ENCODE data around the gene RASSF3.
"Not testable (repeated sequence)": the region's sequence is repeated elsewhere in the genome, so short reads cannot be mapped to it uniquely, and the experiment has no call there.

The RASSF3 gene

GRCh38 chr12:64688715-64689114, 78.4 kb downstream of the RASSF3 start:
- Histone ChIP-seq H3K4me3 (ENCODE audit: low read depth in 1 of 2, low read length in 2 of 2) (no peak overlapping the region), H3K9me3 (ENCODE audit: control insufficient read depth in 1 of 2, low read length in 2 of 2) (no peaks in the 10 kb centered on the region), H3K36me3 (ENCODE audit: control insufficient read depth in 1 of 2, insufficient read depth in 2 of 2, low read length in 2 of 2) (peaks cover 0 to 31% of the 10 kb centered on the region in 2 donors), H3K27me3 (ENCODE audit: control insufficient read depth in 1 of 2, insufficient read depth in 2 of 2, low read length in 2 of 2) (no peaks in the 10 kb centered on the region), H3K9ac (ENCODE audit: low read depth in 1 of 2, low read length in 2 of 2) (no peak overlapping the region), H3K4me1 (ENCODE audit: control insufficient read depth in 1 of 2, insufficient read depth in 2 of 2, low read length in 2 of 2) (peaks cover 0 to 5% of the 10 kb centered on the region in 2 donors), H3K27ac (ENCODE audit: low read depth, low read length) (no peak overlapping the region)

GRCh38 chr12:64690236-64690635, 79.9 kb downstream of the RASSF3 start:
- not testable (repeated sequence) for H3K4me3 ChIP-seq (ENCODE audit: low read depth in 1 of 2, low read length in 2 of 2); H3K27me3 ChIP-seq (ENCODE audit: control insufficient read depth in 1 of 2, insufficient read depth in 2 of 2, low read length in 2 of 2); H3K27ac ChIP-seq (ENCODE audit: low read depth, low read length); H3K9ac ChIP-seq (ENCODE audit: low read depth in 1 of 2, low read length in 2 of 2); H3K4me1 ChIP-seq (ENCODE audit: control insufficient read depth in 1 of 2, insufficient read depth in 2 of 2, low read length in 2 of 2); H3K9me3 ChIP-seq (ENCODE audit: control insufficient read depth in 1 of 2, low read length in 2 of 2)
- peaks cover 1 to 42% of the 10 kb centered on the region in 2 donors for H3K36me3 ChIP-seq (ENCODE audit: control insufficient read depth in 1 of 2, insufficient read depth in 2 of 2, low read length in 2 of 2)

- H3K36me3 ChIP-seq (ENCODE audit: control insufficient read depth in 1 of 2, insufficient read depth in 2 of 2, low read length in 2 of 2) = peaks cover 7 to 42% of the 10 kb centered on the region in 2 donors
- no peak overlapping the region for H3K4me3 ChIP-seq (ENCODE audit: low read depth in 1 of 2, low read length in 2 of 2)
- no peak overlapping the region for H3K9ac ChIP-seq (ENCODE audit: low read depth in 1 of 2, low read length in 2 of 2)
- H3K9me3 ChIP-seq (ENCODE audit: control insufficient read depth in 1 of 2, low read length in 2 of 2) = no peaks in the 10 kb centered on the region
- peaks cover 0 to 7% of the 10 kb centered on the region in 2 donors for H3K4me1 ChIP-seq (ENCODE audit: control insufficient read depth in 1 of 2, insufficient read depth in 2 of 2, low read length in 2 of 2)
- no peak overlapping the region for H3K27ac ChIP-seq (ENCODE audit: low read depth, low read length)
- H3K27me3 ChIP-seq (ENCODE audit: control insufficient read depth in 1 of 2, insufficient read depth in 2 of 2, low read length in 2 of 2) = no peaks in the 10 kb centered on the region
Observed at GRCh38 chr12:64691227-64691794, 81.0 kb downstream of the RASSF3 start.

DNA sequence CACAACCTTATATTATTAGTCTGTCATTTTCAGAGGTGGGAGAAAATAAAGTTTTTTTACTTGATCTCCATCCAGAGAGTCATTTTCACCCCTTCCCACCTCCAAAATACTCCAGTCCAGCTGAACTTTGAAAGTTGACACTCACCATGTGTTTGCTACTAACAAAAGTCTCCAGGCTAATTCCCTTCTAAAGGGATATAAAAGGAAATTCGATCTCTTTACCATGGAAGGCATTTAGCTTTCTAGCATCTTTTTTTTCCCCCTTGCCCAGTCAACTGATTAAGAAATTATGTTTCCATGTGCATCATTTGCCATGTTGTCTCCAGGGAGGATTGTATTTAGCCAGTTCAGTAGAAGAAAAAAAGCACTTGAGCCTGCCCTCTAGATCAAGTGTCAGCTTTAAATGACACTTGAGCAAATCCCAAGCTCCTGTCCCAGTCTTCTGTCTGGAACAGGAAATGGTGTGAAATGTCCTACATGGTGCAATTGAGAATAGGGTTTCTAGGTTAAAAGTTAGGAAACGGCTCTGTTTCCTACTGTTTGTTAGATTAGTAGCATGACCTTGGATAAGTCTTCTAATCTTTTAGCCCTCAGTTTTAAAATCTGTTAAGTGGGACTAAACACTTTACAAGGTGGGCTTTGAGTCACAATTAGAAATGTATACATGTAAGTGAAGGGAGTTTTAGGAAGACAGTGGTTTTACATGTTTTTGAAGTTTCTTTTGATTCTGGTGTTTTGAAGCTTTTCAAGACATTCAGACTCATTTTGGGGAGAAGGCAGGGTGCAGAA, 81.7 kb downstream of the RASSF3 start:
- H3K9me3 ChIP-seq (ENCODE audit: control insufficient read depth in 1 of 2, low read length in 2 of 2) = no peaks in the 10 kb centered on the region
- no peaks in the 10 kb centered on the region for H3K27me3 ChIP-seq (ENCODE audit: control insufficient read depth in 1 of 2, insufficient read depth in 2 of 2, low read length in 2 of 2)
- no peak overlapping the region for H3K4me3 ChIP-seq (ENCODE audit: low read depth in 1 of 2, low read length in 2 of 2)
- no peak overlapping the region for H3K9ac ChIP-seq (ENCODE audit: low read depth in 1 of 2, low read length in 2 of 2)
- H3K36me3 ChIP-seq (ENCODE audit: control insufficient read depth in 1 of 2, insufficient read depth in 2 of 2, low read length in 2 of 2) = peaks cover 8 to 42% of the 10 kb centered on the region in 2 donors
- peaks cover 0 to 7% of the 10 kb centered on the region in 2 donors for H3K4me1 ChIP-seq (ENCODE audit: control insufficient read depth in 1 of 2, insufficient read depth in 2 of 2, low read length in 2 of 2)
- H3K27ac ChIP-seq (ENCODE audit: low read depth, low read length) = no peak overlapping the region

DNA sequence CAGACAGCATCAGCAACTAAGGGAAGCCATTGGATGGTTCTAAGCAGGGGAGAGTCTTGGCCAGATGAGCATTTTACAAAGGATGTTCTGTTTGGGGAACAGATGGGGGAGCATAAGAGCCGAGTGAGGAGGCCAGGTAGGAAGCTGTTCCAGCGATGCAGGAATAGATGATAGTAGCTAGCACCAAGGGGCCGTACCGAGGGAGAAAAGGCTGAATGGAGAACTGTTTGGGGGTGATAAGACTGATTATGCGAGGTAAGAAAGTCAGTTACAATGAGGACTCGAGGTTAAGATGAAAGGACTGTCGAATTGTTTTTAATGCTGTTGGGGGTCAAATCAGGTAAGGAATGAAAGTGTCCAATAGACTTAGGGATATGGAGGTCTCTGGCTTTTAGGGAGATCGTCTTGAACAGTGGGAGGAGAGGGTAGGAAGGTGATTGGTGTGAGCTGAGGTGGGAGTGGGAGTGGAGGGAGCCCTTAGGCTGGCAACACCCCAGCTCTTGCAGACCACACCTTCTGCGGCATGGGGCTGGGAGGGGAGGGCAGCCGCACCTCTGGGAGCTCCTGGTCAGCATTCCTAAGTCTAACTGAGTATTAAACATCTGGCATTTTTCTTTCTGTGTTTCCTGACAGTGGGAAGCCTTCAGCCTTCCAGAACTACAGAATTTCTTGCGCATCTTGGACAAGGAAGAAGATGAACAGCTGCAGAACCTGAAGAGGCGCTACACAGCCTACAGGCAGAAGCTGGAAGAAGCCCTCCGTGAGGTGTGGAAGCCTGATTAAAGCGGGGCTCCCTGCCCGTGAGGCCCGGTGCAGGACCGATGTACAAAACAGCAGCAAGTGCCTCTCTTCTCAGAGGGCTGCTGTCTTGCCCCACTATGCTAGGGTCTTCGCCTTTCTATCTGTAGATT, 84.1 kb downstream of the RASSF3 start:
- no peaks in the 10 kb centered on the region for H3K27me3 ChIP-seq (ENCODE audit: control insufficient read depth in 1 of 2, insufficient read depth in 2 of 2, low read length in 2 of 2)
- H3K27ac ChIP-seq (ENCODE audit: low read depth, low read length) = no peak overlapping the region
- H3K36me3 ChIP-seq (ENCODE audit: control insufficient read depth in 1 of 2, insufficient read depth in 2 of 2, low read length in 2 of 2) = peaks cover 10 to 34% of the 10 kb centered on the region in 2 donors
- peaks cover 0 to 3% of the 10 kb centered on the region in 2 donors for H3K4me1 ChIP-seq (ENCODE audit: control insufficient read depth in 1 of 2, insufficient read depth in 2 of 2, low read length in 2 of 2)
- H3K9me3 ChIP-seq (ENCODE audit: control insufficient read depth in 1 of 2, low read length in 2 of 2) = no peaks in the 10 kb centered on the region
- no peak overlapping the region for H3K4me3 ChIP-seq (ENCODE audit: low read depth in 1 of 2, low read length in 2 of 2)
- no peak overlapping the region for H3K9ac ChIP-seq (ENCODE audit: low read depth in 1 of 2, low read length in 2 of 2)

DNA sequence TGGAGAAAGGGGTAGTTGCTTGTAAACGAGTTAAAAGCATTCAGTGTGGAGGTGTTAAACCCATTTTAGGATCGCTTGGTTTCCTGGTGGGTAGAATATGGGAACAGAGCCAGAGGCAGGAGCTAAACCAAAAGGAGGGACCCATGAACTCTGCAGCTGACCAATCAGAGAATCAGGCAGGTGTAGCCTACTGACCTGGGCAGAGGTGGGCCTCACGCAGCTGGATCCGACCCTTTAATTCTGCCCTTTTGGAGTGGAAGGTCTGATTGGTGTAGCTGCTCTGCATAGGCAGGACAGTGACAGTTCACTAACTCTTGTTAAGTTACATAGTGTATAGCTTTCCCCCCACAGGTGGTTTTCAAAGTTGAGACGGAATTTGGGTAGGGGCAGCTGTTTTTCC, 85.3 kb downstream of the RASSF3 start:
- Histone ChIP-seq H3K9ac (ENCODE audit: low read depth in 1 of 2, low read length in 2 of 2) (no peak overlapping the region), H3K9me3 (ENCODE audit: control insufficient read depth in 1 of 2, low read length in 2 of 2) (no peaks in the 10 kb centered on the region), H3K27me3 (ENCODE audit: control insufficient read depth in 1 of 2, insufficient read depth in 2 of 2, low read length in 2 of 2) (no peaks in the 10 kb centered on the region), H3K4me1 (ENCODE audit: control insufficient read depth in 1 of 2, insufficient read depth in 2 of 2, low read length in 2 of 2) (peaks cover 0 to 4% of the 10 kb centered on the region in 2 donors), H3K4me3 (ENCODE audit: low read depth in 1 of 2, low read length in 2 of 2) (no peak overlapping the region), H3K36me3 (ENCODE audit: control insufficient read depth in 1 of 2, insufficient read depth in 2 of 2, low read length in 2 of 2) (peaks cover 10 to 34% of the 10 kb centered on the region in 2 donors), H3K27ac (ENCODE audit: low read depth, low read length) (no peak overlapping the region)

GRCh38 chr12:64696080-64696741, 85.9 kb downstream of the RASSF3 start:
- H3K4me1 ChIP-seq (ENCODE audit: control insufficient read depth in 1 of 2, insufficient read depth in 2 of 2, low read length in 2 of 2) = peaks cover 0 to 10% of the 10 kb centered on the region in 2 donors
- no peaks in the 10 kb centered on the region for H3K9me3 ChIP-seq (ENCODE audit: control insufficient read depth in 1 of 2, low read length in 2 of 2)
- H3K36me3 ChIP-seq (ENCODE audit: control insufficient read depth in 1 of 2, insufficient read depth in 2 of 2, low read length in 2 of 2) = peaks cover 10 to 34% of the 10 kb centered on the region in 2 donors
- no peak overlapping the region for H3K4me3 ChIP-seq (ENCODE audit: low read depth in 1 of 2, low read length in 2 of 2)
- H3K27ac ChIP-seq (ENCODE audit: low read depth, low read length) = no peak overlapping the region
- no peak overlapping the region for H3K9ac ChIP-seq (ENCODE audit: low read depth in 1 of 2, low read length in 2 of 2)
- no peaks in the 10 kb centered on the region for H3K27me3 ChIP-seq (ENCODE audit: control insufficient read depth in 1 of 2, insufficient read depth in 2 of 2, low read length in 2 of 2)

- Histone ChIP-seq H3K9me3 (ENCODE audit: control insufficient read depth in 1 of 2, low read length in 2 of 2) (no peaks in the 10 kb centered on the region), H3K27me3 (ENCODE audit: control insufficient read depth in 1 of 2, insufficient read depth in 2 of 2, low read length in 2 of 2) (no peaks in the 10 kb centered on the region), H3K4me1 (ENCODE audit: control insufficient read depth in 1 of 2, insufficient read depth in 2 of 2, low read length in 2 of 2) (peaks cover 0 to 14% of the 10 kb centered on the region in 2 donors), H3K27ac (ENCODE audit: low read depth, low read length) (no peak overlapping the region), H3K9ac (ENCODE audit: low read depth in 1 of 2, low read length in 2 of 2) (no peak overlapping the region), H3K36me3 (ENCODE audit: control insufficient read depth in 1 of 2, insufficient read depth in 2 of 2, low read length in 2 of 2) (peaks cover 10 to 16% of the 10 kb centered on the region in 2 donors), H3K4me3 (ENCODE audit: low read depth in 1 of 2, low read length in 2 of 2) (no peak overlapping the region)
Observed at GRCh38 chr12:64699504-64700115, 89.3 kb downstream of the RASSF3 start.

- Histone ChIP-seq H3K4me1 (ENCODE audit: control insufficient read depth in 1 of 2, insufficient read depth in 2 of 2, low read length in 2 of 2) (peaks cover 0 to 14% of the 10 kb centered on the region in 2 donors), H3K9me3 (ENCODE audit: control insufficient read depth in 1 of 2, low read length in 2 of 2) (no peaks in the 10 kb centered on the region), H3K36me3 (ENCODE audit: control insufficient read depth in 1 of 2, insufficient read depth in 2 of 2, low read length in 2 of 2) (peaks cover 6 to 9% of the 10 kb centered on the region in 2 donors), H3K9ac (ENCODE audit: low read depth in 1 of 2, low read length in 2 of 2) (no peak overlapping the region), H3K4me3 (ENCODE audit: low read depth in 1 of 2, low read length in 2 of 2) (no peak overlapping the region), H3K27me3 (ENCODE audit: control insufficient read depth in 1 of 2, insufficient read depth in 2 of 2, low read length in 2 of 2) (no peaks in the 10 kb centered on the region), H3K27ac (ENCODE audit: low read depth, low read length) (no peak overlapping the region)
Observed at GRCh38 chr12:64700532-64700931, 90.2 kb downstream of the RASSF3 start.

Data from duodenal mucosa (tissue), 2 donors.